ENCODE data around the gene HOXD8. TPM values are rescaled to one million over a fixed set of nuclear protein-coding genes. Genes with fewer than 3 reads are reported as not detected.

HOXD8 gene
- total RNA-seq, 1 donor from 2014 or later, result not detected

GRCh38 chr2:176131848-176132158 lies 2.3 kb downstream of the HOXD8 start:
- no peak overlapping the region for H3K27ac Mint-ChIP-seq (ENCODE audit: unreplicated experiment)
- no peak overlapping the region for H3K9ac ChIP-seq (ENCODE audit: low read length)
- H3K4me1 ChIP-seq (ENCODE audit: insufficient read depth, low read length), result no peaks in the 10 kb centered on the region
- H3K27ac ChIP-seq (ENCODE audit: low read depth, low read length), result no peak overlapping the region
- H4K20me1 ChIP-seq (ENCODE audit: insufficient read depth, low read length), result no peaks in the 10 kb centered on the region
- peaks cover 90% of the 10 kb centered on the region for H3K27me3 ChIP-seq (ENCODE audit: insufficient read depth, low read length)
- no peak for FAIRE-seq
- no peaks in the 10 kb centered on the region for H3K9me3 ChIP-seq (ENCODE audit: insufficient read depth, low read depth, low read length)
- H3K36me3 ChIP-seq (ENCODE audit: insufficient read depth, low read length), result no peaks in the 10 kb centered on the region
- no peaks in the 10 kb centered on the region for H3K36me3 Mint-ChIP-seq (ENCODE audit: low read depth, unreplicated experiment)
- peaks cover 79% of the 10 kb centered on the region for H3K27me3 Mint-ChIP-seq (ENCODE audit: low read depth, unreplicated experiment)
- H3K4me3 Mint-ChIP-seq (ENCODE audit: unreplicated experiment), result no peak overlapping the region
- no peak for DNase-seq (ENCODE audit: low read depth)
- H3K9me3 Mint-ChIP-seq (ENCODE audit: unreplicated experiment), result peaks cover 27% of the 10 kb centered on the region
- H3K4me2 ChIP-seq (ENCODE audit: low read length), result peak overlapping the region; percentile 80
- no peak overlapping the region for H3K4me3 ChIP-seq (ENCODE audit: insufficient read depth, low read depth, low read length)
- TF ChIP-seq CTCF (IDR thresholded peaks at IDR 0.05; ENCODE audit: insufficient read depth, low read depth, low read length), result no peak
- no peak for TF ChIP-seq EZH2 (IDR thresholded peaks at IDR 0.05; ENCODE audit: insufficient read depth, low read length)
- no peaks in the 10 kb centered on the region for H3K79me2 ChIP-seq (ENCODE audit: insufficient read depth, low read length)
- H2AFZ ChIP-seq (ENCODE audit: low read depth, low read length), result no peak overlapping the region
- peaks cover 3% of the 10 kb centered on the region for H3K4me1 Mint-ChIP-seq (ENCODE audit: low read depth, unreplicated experiment)

GRCh38 chr2:176132205-176133171 lies 3.0 kb downstream of the HOXD8 start:
- Histone ChIP-seq H3K4me1 (ENCODE audit: insufficient read depth, low read length) (no peaks in the 10 kb centered on the region), H4K20me1 (ENCODE audit: insufficient read depth, low read length) (no peaks in the 10 kb centered on the region), H3K4me2 (ENCODE audit: low read length) (peak overlapping the region; percentile 80), H3K27ac (ENCODE audit: low read depth, low read length) (no peak overlapping the region), H3K79me2 (ENCODE audit: insufficient read depth, low read length) (no peaks in the 10 kb centered on the region), H3K9me3 (ENCODE audit: insufficient read depth, low read depth, low read length) (no peaks in the 10 kb centered on the region), H3K9ac (ENCODE audit: low read length) (no peak overlapping the region), H3K27me3 (ENCODE audit: insufficient read depth, low read length) (peaks cover 90% of the 10 kb centered on the region), H3K36me3 (ENCODE audit: insufficient read depth, low read length) (no peaks in the 10 kb centered on the region), H3K4me3 (ENCODE audit: insufficient read depth, low read depth, low read length) (peak overlapping the region; percentile 38), H2AFZ (ENCODE audit: low read depth, low read length) (no peak overlapping the region)
- FAIRE-seq, result no peak
- TF ChIP-seq EZH2 (IDR thresholded peaks at IDR 0.05; ENCODE audit: insufficient read depth, low read length), result peak; percentile 79
- no peak for TF ChIP-seq CTCF (IDR thresholded peaks at IDR 0.05; ENCODE audit: insufficient read depth, low read depth, low read length)
- no peaks in the 10 kb centered on the region for H3K36me3 Mint-ChIP-seq (ENCODE audit: low read depth, unreplicated experiment)
- H3K4me1 Mint-ChIP-seq (ENCODE audit: low read depth, unreplicated experiment), result peaks cover 3% of the 10 kb centered on the region
- no peak for DNase-seq (ENCODE audit: low read depth)
- peaks cover 27% of the 10 kb centered on the region for H3K9me3 Mint-ChIP-seq (ENCODE audit: unreplicated experiment)
- peaks cover 82% of the 10 kb centered on the region for H3K27me3 Mint-ChIP-seq (ENCODE audit: low read depth, unreplicated experiment)
- peak overlapping the region; percentile 67 for H3K4me3 Mint-ChIP-seq (ENCODE audit: unreplicated experiment)
- peak overlapping the region; percentile 41 for H3K27ac Mint-ChIP-seq (ENCODE audit: unreplicated experiment)

- peaks cover 83% of the 10 kb centered on the region for H3K27me3 Mint-ChIP-seq (ENCODE audit: low read depth, unreplicated experiment)
- H3K27ac ChIP-seq (ENCODE audit: low read depth, low read length), result no peak overlapping the region
- H3K36me3 Mint-ChIP-seq (ENCODE audit: low read depth, unreplicated experiment), result no peaks in the 10 kb centered on the region
- no peaks in the 10 kb centered on the region for H3K36me3 ChIP-seq (ENCODE audit: insufficient read depth, low read length)
- H3K4me1 Mint-ChIP-seq (ENCODE audit: low read depth, unreplicated experiment), result peaks cover 2% of the 10 kb centered on the region
- no peak overlapping the region for H3K4me3 Mint-ChIP-seq (ENCODE audit: unreplicated experiment)
- peaks cover 90% of the 10 kb centered on the region for H3K27me3 ChIP-seq (ENCODE audit: insufficient read depth, low read length)
- no peaks in the 10 kb centered on the region for H3K4me1 ChIP-seq (ENCODE audit: insufficient read depth, low read length)
- TF ChIP-seq CTCF (IDR thresholded peaks at IDR 0.05; ENCODE audit: insufficient read depth, low read depth, low read length), result no peak
- no peak for TF ChIP-seq EZH2 (IDR thresholded peaks at IDR 0.05; ENCODE audit: insufficient read depth, low read length)
- no peak overlapping the region for H3K27ac Mint-ChIP-seq (ENCODE audit: unreplicated experiment)
- no peaks in the 10 kb centered on the region for H3K9me3 ChIP-seq (ENCODE audit: insufficient read depth, low read depth, low read length)
- DNase-seq (ENCODE audit: low read depth), result no peak
- no peaks in the 10 kb centered on the region for H3K79me2 ChIP-seq (ENCODE audit: insufficient read depth, low read length)
- H3K4me3 ChIP-seq (ENCODE audit: insufficient read depth, low read depth, low read length), result no peak overlapping the region
- no peak overlapping the region for H2AFZ ChIP-seq (ENCODE audit: low read depth, low read length)
- H4K20me1 ChIP-seq (ENCODE audit: insufficient read depth, low read length), result no peaks in the 10 kb centered on the region
- H3K9ac ChIP-seq (ENCODE audit: low read length), result no peak overlapping the region
- peaks cover 28% of the 10 kb centered on the region for H3K9me3 Mint-ChIP-seq (ENCODE audit: unreplicated experiment)
- no peak overlapping the region for H3K4me2 ChIP-seq (ENCODE audit: low read length)
- no peak for FAIRE-seq
Measured at GRCh38 chr2:176133389-176133788, 3.9 kb downstream of the HOXD8 start.
